K562 (cell line): ENCODE results near the gene ZAP70.

ENCODE experiments used
- CTCF ChIP-seq, 3 experiments: IDR thresholded peaks in 2 of 3; conservative IDR thresholded peaks in 1 of 3; 2 replicates each; pipeline ENCODE4 v1.5.1; 2011 to 2012; ENCODE audit warnings: low read length in 3 of 3, mild to moderate bottlenecking in 3 of 3, control low read depth in 2 of 3, improper control_type of control experiment in 1 of 3, inconsistent platforms in 1 of 3, low read depth in 1 of 3, mixed read lengths in 1 of 3, moderate library complexity in 1 of 3; ENCODE audit not compliant: insufficient read depth in 2 of 3
- HBP1 ChIP-seq: fragments of 450-650 bp; formaldehyde crosslinking; IDR thresholded peaks from 2 replicates; pipeline ENCODE4 v1.4.0; 2022; ENCODE audit warnings: missing genetic modification characterization
- KDM2B ChIP-seq: fragments of 250-450 bp; sonication (Bioruptor Pico); IDR thresholded peaks from 2 replicates; pipeline ENCODE4 v1.8.0; 2021; ENCODE audit warnings: mild to moderate bottlenecking, moderate library complexity
- LARP7 ChIP-seq: fragments of 450-650 bp; IDR thresholded peaks from 2 replicates; pipeline ENCODE4 v1.6.1; 2016
- PRPF4 ChIP-seq: fragments of 200-400 bp; formaldehyde crosslinking; IDR thresholded peaks from one replicate; pipeline ENCODE4 v1.6.1; 2017; ENCODE audit warnings: low read length, low read depth, mild to moderate bottlenecking; ENCODE audit not compliant: insufficient read depth, poor library complexity, severe bottlenecking

- TF ChIP-seq CTCF (IDR thresholded peaks at IDR 0.05 in 2 of 3, conservative IDR thresholded peaks at IDR 0.05 in 1 of 3; ENCODE audit: insufficient read depth in 2 of 3, low read depth in 1 of 3, low read length in 3 of 3) (no peak), LARP7 (no peak), PRPF4 (no peak), KDM2B (CRISPR knock-in tag) (no peak), HBP1 (CRISPR knock-in tag) (no peak)
Observed at GRCh38 chr2:97752342-97753334, 39.3 kb downstream of the ZAP70 start.
